Hematopoietic multipotent progenitor cell treated with erythropoietin and hydrocortisone succinate and interleukin-3 and kit ligand, for 4 days (in vitro differentiated cells): ENCODE results near the gene RBFOX2.
A peak's percentile ranks its signal among the peaks of the same experiment; 100 is the strongest.
"Not testable (repeated sequence)": the region's sequence is repeated elsewhere in the genome, so short reads cannot be mapped to it uniquely, and the experiment has no call there.

Source experiments
- DNase-seq: peaks from one replicate; pipeline ENCODE4 v3.0.0-alpha.2; 2015

RBFOX2 gene

GRCh38 chr22:36039125-36039524, 10.5 kb upstream of the RBFOX2 start:
- DNase-seq = no peak

- DNase-seq = no peak
These were observed 8.6 kb upstream of the RBFOX2 start for GRCh38 chr22:36037102-36037758.

GRCh38 chr22:36036167-36036624, 7.6 kb upstream of the RBFOX2 start:
- DNase-seq = peak; percentile 41

GRCh38 chr22:36032611-36033010, 4.0 kb upstream of the RBFOX2 start:
- DNase-seq = no peak

GRCh38 chr22:36029406-36029755, 757 bp upstream of the RBFOX2 start:
- no peak for DNase-seq

GRCh38 chr22:36027935-36028645, 534 bp downstream of the RBFOX2 start:
- no peak for DNase-seq

GRCh38 chr22:36027579-36027934, 1.1 kb downstream of the RBFOX2 start:
- peak; percentile 33 for DNase-seq

- no peak for DNase-seq
These were observed 1.9 kb downstream of the RBFOX2 start for GRCh38 chr22:36026741-36027140.

- DNase-seq = no peak
These were observed 5.9 kb downstream of the RBFOX2 start for GRCh38 chr22:36022697-36023096.

GRCh38 chr22:36022162-36022561, 6.5 kb downstream of the RBFOX2 start:
- DNase-seq = no peak

GRCh38 chr22:36021606-36022153, 6.9 kb downstream of the RBFOX2 start:
- DNase-seq = no peak

- DNase-seq = not testable (repeated sequence)
These were observed 7.8 kb downstream of the RBFOX2 start for GRCh38 chr22:36020865-36021264.

- peak; percentile 70 for DNase-seq
These were observed 11.0 kb downstream of the RBFOX2 start for GRCh38 chr22:36017651-36018091.

- DNase-seq = no peak
These were observed 11.9 kb downstream of the RBFOX2 start for GRCh38 chr22:36016684-36017083.

- no peak for DNase-seq
These were observed 12.7 kb downstream of the RBFOX2 start for GRCh38 chr22:36015811-36016529.

- DNase-seq = no peak
These were observed 13.3 kb downstream of the RBFOX2 start for GRCh38 chr22:36015155-36015810.

- DNase-seq = no peak
These were observed 14.0 kb downstream of the RBFOX2 start for GRCh38 chr22:36014546-36015074.

GRCh38 chr22:36012332-36012731, 16.3 kb downstream of the RBFOX2 start:
- no peak for DNase-seq

- DNase-seq = no peak
These were observed 17.7 kb downstream of the RBFOX2 start for GRCh38 chr22:36010882-36011281.

- peak; percentile 30 for DNase-seq
These were observed 18.5 kb downstream of the RBFOX2 start for GRCh38 chr22:36010090-36010489.

GRCh38 chr22:36009085-36009484, 19.5 kb downstream of the RBFOX2 start:
- DNase-seq = peak; percentile 20

GRCh38 chr22:36008565-36008964, 20.1 kb downstream of the RBFOX2 start:
- DNase-seq = no peak

- no peak for DNase-seq
These were observed 20.5 kb downstream of the RBFOX2 start for GRCh38 chr22:36008131-36008530.
